ENCODE measurements around the gene IQCF2.

Gene IQCF2

GRCh38 chr3:51886447-51886846 is 25.0 kb downstream of the IQCF2 start:
- Histone ChIP-seq H3K27ac (ENCODE audit: low read depth, low read length) (no peak overlapping the region), H2AK5ac (ENCODE audit: low read length) (no peak overlapping the region), H3K36me3 (ENCODE audit: control insufficient read depth in 1 of 2, insufficient read depth in 2 of 2, low read length in 2 of 2) (no peaks in the 10 kb centered on the region), H3K9ac (ENCODE audit: low read length) (no peak overlapping the region), H2AFZ (ENCODE audit: insufficient read depth, low read length, poor library complexity) (no peak overlapping the region), H3K9me3 (ENCODE audit: insufficient read depth, low read depth, low read length) (no peaks in the 10 kb centered on the region), H3K27me3 (ENCODE audit: insufficient read depth, low read length) (no peaks in the 10 kb centered on the region), H3K14ac (ENCODE audit: low read length) (no peak overlapping the region), H3K18ac (ENCODE audit: low read length) (no peak overlapping the region), H2BK5ac (ENCODE audit: low read depth, low read length, poor library complexity) (no peak overlapping the region), H3K4me3 (ENCODE audit: low read depth, low read length) (no peak overlapping the region), H4K91ac (ENCODE audit: low read depth, low read length) (no peak overlapping the region), H4K8ac (ENCODE audit: low read depth, low read length) (no peak overlapping the region), H3K79me2 (ENCODE audit: control insufficient read depth, insufficient read depth, low read length, poor library complexity) (no peaks in the 10 kb centered on the region), H4K12ac (ENCODE audit: low read depth, low read length) (no peak overlapping the region), H3K23ac (ENCODE audit: low read length) (no peak overlapping the region), H3K4me1 (ENCODE audit: control insufficient read depth in 1 of 2, insufficient read depth in 2 of 2, low read length in 2 of 2) (no peaks in the 10 kb centered on the region), H3K79me1 (ENCODE audit: low read length) (no peaks in the 10 kb centered on the region), H3K4ac (ENCODE audit: low read depth, low read length) (no peak overlapping the region), H2BK120ac (ENCODE audit: insufficient read depth, low read length, poor library complexity) (no peak overlapping the region), H3K4me2 (ENCODE audit: low read length) (no peak overlapping the region), H2BK12ac (ENCODE audit: low read length) (no peak overlapping the region)
- no peak for DNase-seq

GRCh38 chr3:51887620-51888019 is 26.2 kb downstream of the IQCF2 start:
- no peak overlapping the region for H2AFZ ChIP-seq (ENCODE audit: insufficient read depth, low read length, poor library complexity)
- WGBS (ENCODE audit: extremely low coverage, insufficient coverage, insufficient read length): no CpG with 5 or more reads among the region's 2 CpGs
- H3K18ac ChIP-seq (ENCODE audit: low read length): no peak overlapping the region
- H4K8ac ChIP-seq (ENCODE audit: low read depth, low read length): no peak overlapping the region
- H3K27me3 ChIP-seq (ENCODE audit: insufficient read depth, low read length): no peaks in the 10 kb centered on the region
- H3K4me2 ChIP-seq (ENCODE audit: low read length): no peak overlapping the region
- H3K4ac ChIP-seq (ENCODE audit: low read depth, low read length): no peak overlapping the region
- H3K9ac ChIP-seq (ENCODE audit: low read length): no peak overlapping the region
- no peak for DNase-seq
- no peak overlapping the region for H4K91ac ChIP-seq (ENCODE audit: low read depth, low read length)
- no peaks in the 10 kb centered on the region for H3K36me3 ChIP-seq (ENCODE audit: control insufficient read depth in 1 of 2, insufficient read depth in 2 of 2, low read length in 2 of 2)
- H3K4me1 ChIP-seq (ENCODE audit: control insufficient read depth in 1 of 2, insufficient read depth in 2 of 2, low read length in 2 of 2): no peaks in the 10 kb centered on the region
- no peak overlapping the region for H3K27ac ChIP-seq (ENCODE audit: low read depth, low read length)
- no peak overlapping the region for H2BK12ac ChIP-seq (ENCODE audit: low read length)
- H3K4me3 ChIP-seq (ENCODE audit: low read depth, low read length): no peak overlapping the region
- H4K12ac ChIP-seq (ENCODE audit: low read depth, low read length): no peak overlapping the region
- H3K14ac ChIP-seq (ENCODE audit: low read length): no peak overlapping the region
- no peaks in the 10 kb centered on the region for H3K9me3 ChIP-seq (ENCODE audit: insufficient read depth, low read depth, low read length)
- no peak overlapping the region for H2BK120ac ChIP-seq (ENCODE audit: insufficient read depth, low read length, poor library complexity)
- no peaks in the 10 kb centered on the region for H3K79me1 ChIP-seq (ENCODE audit: low read length)
- no peak overlapping the region for H2BK5ac ChIP-seq (ENCODE audit: low read depth, low read length, poor library complexity)
- H2AK5ac ChIP-seq (ENCODE audit: low read length): no peak overlapping the region
- no peaks in the 10 kb centered on the region for H3K79me2 ChIP-seq (ENCODE audit: control insufficient read depth, insufficient read depth, low read length, poor library complexity)
- H3K23ac ChIP-seq (ENCODE audit: low read length): no peak overlapping the region

- Histone ChIP-seq H3K9ac (ENCODE audit: low read length) (no peak overlapping the region), H3K9me3 (ENCODE audit: insufficient read depth, low read depth, low read length) (no peaks in the 10 kb centered on the region), H3K79me1 (ENCODE audit: low read length) (no peaks in the 10 kb centered on the region), H2AFZ (ENCODE audit: insufficient read depth, low read length, poor library complexity) (no peak overlapping the region), H3K4me1 (ENCODE audit: control insufficient read depth in 1 of 2, insufficient read depth in 2 of 2, low read length in 2 of 2) (no peaks in the 10 kb centered on the region), H3K14ac (ENCODE audit: low read length) (no peak overlapping the region), H3K27me3 (ENCODE audit: insufficient read depth, low read length) (no peaks in the 10 kb centered on the region), H3K4me3 (ENCODE audit: low read depth, low read length) (no peak overlapping the region), H3K4me2 (ENCODE audit: low read length) (no peak overlapping the region), H4K8ac (ENCODE audit: low read depth, low read length) (no peak overlapping the region), H2BK12ac (ENCODE audit: low read length) (no peak overlapping the region), H3K23ac (ENCODE audit: low read length) (peak overlapping the region; percentile 73), H3K79me2 (ENCODE audit: control insufficient read depth, insufficient read depth, low read length, poor library complexity) (no peaks in the 10 kb centered on the region), H2BK120ac (ENCODE audit: insufficient read depth, low read length, poor library complexity) (no peak overlapping the region), H3K27ac (ENCODE audit: low read depth, low read length) (no peak overlapping the region), H2BK5ac (ENCODE audit: low read depth, low read length, poor library complexity) (no peak overlapping the region), H3K18ac (ENCODE audit: low read length) (no peak overlapping the region), H4K12ac (ENCODE audit: low read depth, low read length) (no peak overlapping the region), H3K4ac (ENCODE audit: low read depth, low read length) (no peak overlapping the region), H2AK5ac (ENCODE audit: low read length) (no peak overlapping the region), H4K91ac (ENCODE audit: low read depth, low read length) (no peak overlapping the region), H3K36me3 (ENCODE audit: control insufficient read depth in 1 of 2, insufficient read depth in 2 of 2, low read length in 2 of 2) (no peaks in the 10 kb centered on the region)
- no CpG with 5 or more reads among the region's 12 CpGs for WGBS (ENCODE audit: extremely low coverage, insufficient coverage, insufficient read length)
- DNase-seq: no peak
Observed at GRCh38 chr3:51888463-51889105, 27.2 kb downstream of the IQCF2 start.

GRCh38 chr3:51891242-51892039 is 30.0 kb downstream of the IQCF2 start:
- no CpG with 5 or more reads among the region's 7 CpGs for WGBS (ENCODE audit: extremely low coverage, insufficient coverage, insufficient read length)

More at GRCh38 chr3:51891242-51892039, 30.0 kb downstream of the IQCF2 start:
- Histone ChIP-seq H2AK5ac (ENCODE audit: low read length) (no peak overlapping the region), H3K18ac (ENCODE audit: low read length) (no peak overlapping the region), H2AFZ (ENCODE audit: insufficient read depth, low read length, poor library complexity) (no peak overlapping the region), H3K4me2 (ENCODE audit: low read length) (no peak overlapping the region), H4K8ac (ENCODE audit: low read depth, low read length) (no peak overlapping the region), H3K4ac (ENCODE audit: low read depth, low read length) (no peak overlapping the region), H4K12ac (ENCODE audit: low read depth, low read length) (no peak overlapping the region), H3K36me3 (ENCODE audit: control insufficient read depth in 1 of 2, insufficient read depth in 2 of 2, low read length in 2 of 2) (no peaks in the 10 kb centered on the region), H3K79me2 (ENCODE audit: control insufficient read depth, insufficient read depth, low read length, poor library complexity) (no peaks in the 10 kb centered on the region), H3K27ac (ENCODE audit: low read depth, low read length) (no peak overlapping the region), H4K91ac (ENCODE audit: low read depth, low read length) (no peak overlapping the region), H3K23ac (ENCODE audit: low read length) (no peak overlapping the region), H3K4me3 (ENCODE audit: low read depth, low read length) (no peak overlapping the region), H2BK5ac (ENCODE audit: low read depth, low read length, poor library complexity) (no peak overlapping the region), H3K9ac (ENCODE audit: low read length) (no peak overlapping the region), H2BK12ac (ENCODE audit: low read length) (no peak overlapping the region), H2BK120ac (ENCODE audit: insufficient read depth, low read length, poor library complexity) (no peak overlapping the region), H3K9me3 (ENCODE audit: insufficient read depth, low read depth, low read length) (peaks cover 3% of the 10 kb centered on the region), H3K27me3 (ENCODE audit: insufficient read depth, low read length) (no peaks in the 10 kb centered on the region), H3K14ac (ENCODE audit: low read length) (no peak overlapping the region), H3K4me1 (ENCODE audit: control insufficient read depth in 1 of 2, insufficient read depth in 2 of 2, low read length in 2 of 2) (no peaks in the 10 kb centered on the region), H3K79me1 (ENCODE audit: low read length) (no peaks in the 10 kb centered on the region)
- no peak for DNase-seq

Data from trophoblast cell (in vitro differentiated cells and primary cell).